HG03439 (cell line): ENCODE measurements around the gene CAMK2D.
"Not testable (repeated sequence)": the region's sequence is repeated elsewhere in the genome, so short reads cannot be mapped to it uniquely, and the experiment has no call there.

Source experiments
- ATAC-seq: cut with Tn5 transposase; IDR thresholded peaks from one replicate; pipeline ENCODE4 v1.9.1; 2021; ENCODE audit warnings: mild to moderate bottlenecking, moderate library complexity; ENCODE audit not compliant: unreplicated experiment

The CAMK2D gene

GRCh38 chr4:113763923-113764322 lies 2.4 kb upstream of the CAMK2D start:
- not testable (repeated sequence) for ATAC-seq

GRCh38 chr4:113763029-113763285 lies 1.4 kb upstream of the CAMK2D start:
- no peak for ATAC-seq

DNA sequence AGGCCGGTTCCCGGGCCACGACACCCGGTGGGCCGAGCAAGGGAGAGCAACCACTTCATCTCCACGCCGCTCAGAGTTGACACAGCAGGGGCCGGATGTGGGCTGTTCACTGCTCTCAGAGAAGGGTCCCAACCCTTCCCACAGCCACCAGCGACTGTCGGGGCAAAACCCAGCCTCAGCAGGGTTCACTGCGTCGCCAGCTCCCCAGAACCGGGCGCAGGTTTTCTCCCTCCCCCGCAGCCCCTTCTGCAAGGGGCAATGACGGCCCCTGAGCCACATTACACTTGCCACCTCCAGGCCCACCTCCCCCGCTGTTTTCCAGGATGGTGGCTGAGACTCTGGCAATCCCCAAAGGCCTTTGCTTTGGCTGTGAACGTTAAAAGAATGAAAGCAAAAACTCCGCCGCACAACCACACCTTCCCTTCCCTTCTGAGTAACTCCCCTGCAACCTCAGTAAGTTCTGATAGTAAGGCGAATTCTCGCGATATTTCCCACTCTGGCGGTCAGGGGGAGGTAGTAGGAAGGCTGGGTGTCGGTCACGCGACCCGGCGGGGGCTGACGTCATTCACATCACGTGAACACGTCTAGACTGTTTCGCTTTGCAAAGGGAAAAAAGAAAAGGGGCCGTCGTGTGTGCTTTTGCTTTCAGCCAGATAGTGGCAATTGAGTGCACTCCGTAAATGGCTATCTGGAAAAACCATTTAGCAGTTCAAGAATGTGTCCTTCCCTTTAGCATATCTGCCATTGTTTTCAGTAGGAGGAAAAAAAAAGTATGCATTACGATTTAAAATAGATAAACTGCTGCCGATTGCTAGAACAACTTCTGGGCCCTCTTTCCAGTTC lies 869 bp upstream of the CAMK2D start:
- peak; percentile 72 for ATAC-seq

- peak; percentile 35 for ATAC-seq
These were observed 531 bp downstream of the CAMK2D start for GRCh38 chr4:113760795-113761619.

DNA sequence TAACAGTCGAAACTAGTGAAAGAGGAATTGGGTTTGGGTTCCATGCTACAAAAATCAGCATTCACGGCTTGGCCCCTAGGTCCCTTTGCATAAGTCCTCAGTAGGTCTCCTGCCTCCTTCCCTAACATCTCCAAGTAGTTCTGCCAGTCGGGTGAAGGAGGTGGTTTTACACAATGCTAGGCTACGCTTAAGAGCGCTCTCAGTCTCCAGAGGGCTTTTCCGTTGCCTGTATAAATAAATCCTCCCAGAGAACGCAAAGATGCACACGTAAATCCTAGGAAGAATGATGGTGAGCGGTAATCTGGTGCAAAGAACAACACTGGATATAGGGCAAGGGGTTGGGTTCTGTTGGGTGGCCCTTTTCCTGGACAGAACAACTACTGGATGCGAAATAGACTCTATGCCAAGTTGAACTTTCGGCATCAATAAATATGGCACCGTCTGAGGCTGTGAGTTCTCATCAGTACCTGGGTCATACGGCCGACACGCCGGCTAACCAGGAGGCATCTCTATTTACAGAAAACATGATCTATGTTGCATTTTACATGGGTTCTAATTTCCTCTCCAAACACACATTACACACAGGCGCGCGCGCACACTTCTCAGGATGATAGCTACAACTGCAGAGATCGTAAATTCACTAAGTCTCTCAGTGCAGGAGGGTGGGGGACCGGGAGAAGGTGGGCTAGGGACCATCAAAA lies 1.3 kb downstream of the CAMK2D start:
- no peak for ATAC-seq

DNA sequence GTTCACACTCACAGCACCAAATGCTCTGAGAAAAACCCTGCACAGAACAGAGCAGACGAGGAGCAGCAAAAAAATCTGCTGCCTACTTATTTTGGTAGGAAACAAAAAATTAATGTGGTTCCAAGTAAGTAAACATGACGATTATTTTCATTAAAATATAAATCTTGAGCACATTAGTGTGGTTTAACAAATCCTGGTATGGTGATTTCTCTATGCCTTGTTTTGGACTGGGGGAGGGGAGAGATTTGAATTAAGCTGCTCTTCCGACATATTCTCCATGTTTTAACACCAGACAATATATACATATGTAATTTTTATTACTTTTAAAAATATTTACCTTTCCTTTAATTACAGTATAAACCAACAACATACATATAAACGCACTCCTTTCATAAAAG lies 1.8 kb downstream of the CAMK2D start:
- ATAC-seq: no peak

- no peak for ATAC-seq
These were observed 3.2 kb downstream of the CAMK2D start for GRCh38 chr4:113758372-113758771.

DNA sequence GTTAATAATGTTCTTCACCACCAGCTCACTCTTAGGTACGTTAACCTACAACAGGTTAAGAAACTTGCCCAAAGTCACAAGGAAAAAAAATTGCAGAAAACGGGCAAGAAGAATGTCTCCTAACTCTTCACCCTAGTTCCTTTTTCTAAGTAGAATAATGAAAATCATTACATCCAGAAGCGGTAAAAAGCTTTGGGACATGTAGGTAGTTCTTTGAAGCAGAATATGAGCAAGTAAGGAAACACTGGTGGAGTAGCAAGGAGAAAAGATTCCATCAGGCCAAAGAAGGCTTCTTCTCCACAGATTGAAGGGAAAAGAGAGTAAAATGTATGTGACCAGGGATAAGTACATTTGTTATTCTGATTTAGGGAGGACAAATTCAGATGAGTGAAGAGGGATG lies 4.1 kb downstream of the CAMK2D start:
- ATAC-seq: no peak

GRCh38 chr4:113756005-113756410 lies 5.5 kb downstream of the CAMK2D start:
- ATAC-seq: peak; percentile 60

DNA sequence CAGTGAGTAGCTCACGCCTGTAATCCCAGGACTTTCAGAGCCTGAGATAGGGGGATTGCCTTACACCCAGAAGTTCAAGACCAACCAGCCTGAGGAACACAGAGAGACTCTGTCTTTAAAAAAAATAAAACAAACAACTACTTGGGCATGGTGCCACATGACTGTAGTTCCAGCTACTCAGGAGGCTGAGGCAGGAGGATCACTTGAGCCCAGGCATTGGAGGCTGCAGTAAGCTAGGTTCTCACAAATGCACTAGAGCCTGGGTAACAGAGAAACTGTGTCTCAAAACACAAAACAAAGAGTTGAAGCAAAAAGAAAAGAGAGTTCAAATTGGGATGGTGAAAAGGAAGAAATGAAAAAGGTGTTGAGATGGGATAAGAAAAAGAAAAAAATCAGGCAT lies 10.8 kb downstream of the CAMK2D start:
- ATAC-seq: no peak

DNA sequence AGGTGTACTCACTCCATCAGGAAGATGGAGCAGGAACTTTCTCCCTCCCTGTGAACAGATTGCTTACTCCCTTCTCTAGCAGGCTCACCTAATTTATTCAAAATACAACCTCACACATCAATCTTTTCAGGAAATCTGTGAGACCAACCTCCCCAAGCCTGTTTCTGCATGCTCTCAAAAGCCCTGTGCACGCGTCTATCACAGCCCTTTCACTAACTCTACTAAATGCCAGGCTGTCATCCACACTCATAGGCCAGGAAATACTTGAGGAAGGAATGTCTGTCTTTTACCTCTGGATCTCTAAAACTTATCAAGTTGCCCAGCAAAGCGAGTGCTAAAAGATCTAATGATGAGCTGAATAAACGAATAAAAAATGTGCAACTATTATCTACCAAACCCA lies 11.2 kb downstream of the CAMK2D start:
- no peak for ATAC-seq

- no peak for ATAC-seq
These were observed 12.4 kb downstream of the CAMK2D start for GRCh38 chr4:113749178-113749577.

GRCh38 chr4:113747949-113748348 lies 13.6 kb downstream of the CAMK2D start:
- ATAC-seq: no peak

GRCh38 chr4:113745711-113746110 lies 15.8 kb downstream of the CAMK2D start:
- no peak for ATAC-seq

DNA sequence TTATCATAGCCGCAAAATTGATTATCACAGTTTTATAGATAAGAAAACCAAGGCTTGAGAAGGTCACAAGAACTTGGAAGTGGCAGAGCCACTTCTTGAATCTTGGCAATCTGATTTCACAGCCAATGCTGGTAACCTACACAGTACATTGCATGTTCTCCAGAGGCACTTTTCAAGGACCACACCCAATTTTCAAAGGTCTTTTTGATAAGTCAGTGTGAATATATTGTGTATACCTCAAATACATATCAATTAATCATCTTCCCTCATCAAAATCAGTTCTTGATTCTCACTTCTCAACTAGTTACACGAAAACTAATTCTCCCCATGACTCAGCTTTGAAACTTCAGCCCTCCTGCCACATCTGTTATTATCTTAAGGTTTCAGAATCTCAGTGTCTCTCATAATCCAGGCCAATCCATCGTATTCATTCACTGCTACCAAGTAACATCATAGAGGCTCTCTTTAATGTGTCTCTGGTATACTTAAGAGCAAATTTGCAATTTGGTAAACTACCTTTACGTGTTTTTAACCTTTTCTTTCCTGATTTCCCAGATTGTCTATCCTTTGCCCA lies 16.8 kb downstream of the CAMK2D start:
- ATAC-seq: no peak

GRCh38 chr4:113743690-113744089 lies 17.8 kb downstream of the CAMK2D start:
- ATAC-seq: no peak

DNA sequence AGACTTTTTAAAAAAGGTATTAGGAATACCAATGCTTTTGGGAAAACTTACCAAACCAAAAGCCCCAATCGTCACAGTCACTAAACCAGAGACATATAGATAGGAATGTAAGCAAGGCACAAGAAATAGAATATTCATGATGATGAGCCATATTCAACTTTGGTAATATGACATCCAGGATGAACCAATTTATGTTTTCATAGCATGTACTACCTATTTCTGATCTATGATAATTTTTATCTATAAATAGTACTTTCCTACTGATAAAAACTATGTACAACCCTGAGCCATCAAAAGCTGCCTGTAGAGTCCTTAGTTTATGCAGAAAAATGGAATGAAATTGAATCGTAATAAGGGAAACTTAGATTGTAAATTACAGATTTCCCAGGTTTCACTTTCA lies 18.9 kb downstream of the CAMK2D start:
- no peak for ATAC-seq

DNA sequence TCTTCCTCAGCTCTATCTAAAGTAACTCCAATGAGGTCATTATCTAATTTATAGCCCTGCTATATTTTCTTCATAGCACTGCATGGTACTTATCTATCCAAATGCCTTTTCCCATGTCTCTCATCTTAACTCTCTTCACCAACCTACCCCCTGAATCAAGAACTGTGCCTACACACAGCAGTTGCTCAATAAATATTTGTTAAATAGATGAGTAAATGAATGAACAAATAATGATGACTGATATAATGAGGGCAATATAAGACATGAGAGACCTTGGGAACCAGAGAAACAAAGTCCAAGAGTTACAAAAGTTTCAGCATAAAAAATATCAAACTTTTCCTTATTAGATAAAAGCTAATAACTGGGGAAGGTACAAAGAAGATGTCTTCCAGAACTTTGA lies 19.6 kb downstream of the CAMK2D start:
- ATAC-seq: no peak

GRCh38 chr4:113740857-113741379 lies 20.6 kb downstream of the CAMK2D start:
- no peak for ATAC-seq

DNA sequence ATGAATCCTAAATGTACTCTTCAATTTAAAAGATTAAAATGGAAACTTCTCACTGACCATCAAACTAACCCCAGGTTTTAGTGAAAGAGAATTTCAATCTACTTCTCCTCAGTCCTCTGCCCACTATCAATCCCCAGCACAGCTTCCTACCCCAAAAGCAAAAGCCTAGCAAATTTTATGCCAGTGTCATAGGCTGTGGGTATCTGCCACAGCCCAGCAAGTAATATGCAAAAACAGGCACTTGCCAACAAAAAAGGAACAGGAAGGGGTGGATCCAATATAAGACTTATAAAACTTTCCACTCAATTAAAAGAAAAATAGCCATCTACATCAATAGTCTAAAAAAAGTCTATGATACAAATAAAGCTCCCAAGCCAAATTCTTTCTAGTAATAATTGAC lies 22.3 kb downstream of the CAMK2D start:
- no peak for ATAC-seq

DNA sequence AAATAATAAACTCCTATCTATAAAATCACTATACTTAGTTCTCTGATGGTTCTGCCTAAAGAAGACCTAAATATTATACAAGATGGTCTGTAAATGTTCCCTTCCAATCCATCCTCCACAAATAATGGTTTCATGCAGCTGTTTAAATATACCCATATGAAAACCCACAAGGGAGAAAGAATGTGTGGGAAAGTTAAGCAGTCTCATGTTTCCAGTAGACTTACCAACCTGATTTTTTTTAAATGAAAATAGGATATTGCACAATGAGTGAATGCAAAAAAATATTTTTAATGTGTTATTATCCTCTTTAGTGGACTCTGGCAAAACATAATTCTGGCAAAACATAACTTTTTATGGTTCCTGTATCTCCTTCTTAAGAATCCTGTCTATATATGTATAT lies 23.3 kb downstream of the CAMK2D start:
- no peak for ATAC-seq
